DND-41 (cell line): Measurements from ENCODE around the gene NRIP1.

Experiments used
- EZH2 ChIP-seq: IDR thresholded peaks from 3 replicates; pipeline ENCODE4 v1.6.1; 2012; ENCODE audit warnings: borderline replicate concordance, low read depth, mild to moderate bottlenecking, moderate library complexity, low read length, inconsistent platforms; ENCODE audit not compliant: severe bottlenecking
- TF ChIP-seq, protein P1 (sequence below): IDR thresholded peaks from 2 replicates; pipeline ENCODE4 v1.5.1; 2012; ENCODE audit warnings: borderline replicate concordance, low read length, moderate library complexity, mild to moderate bottlenecking; ENCODE audit not compliant: poor library complexity, severe bottlenecking; ENCODE audit errors: extremely low read depth

DNA sequence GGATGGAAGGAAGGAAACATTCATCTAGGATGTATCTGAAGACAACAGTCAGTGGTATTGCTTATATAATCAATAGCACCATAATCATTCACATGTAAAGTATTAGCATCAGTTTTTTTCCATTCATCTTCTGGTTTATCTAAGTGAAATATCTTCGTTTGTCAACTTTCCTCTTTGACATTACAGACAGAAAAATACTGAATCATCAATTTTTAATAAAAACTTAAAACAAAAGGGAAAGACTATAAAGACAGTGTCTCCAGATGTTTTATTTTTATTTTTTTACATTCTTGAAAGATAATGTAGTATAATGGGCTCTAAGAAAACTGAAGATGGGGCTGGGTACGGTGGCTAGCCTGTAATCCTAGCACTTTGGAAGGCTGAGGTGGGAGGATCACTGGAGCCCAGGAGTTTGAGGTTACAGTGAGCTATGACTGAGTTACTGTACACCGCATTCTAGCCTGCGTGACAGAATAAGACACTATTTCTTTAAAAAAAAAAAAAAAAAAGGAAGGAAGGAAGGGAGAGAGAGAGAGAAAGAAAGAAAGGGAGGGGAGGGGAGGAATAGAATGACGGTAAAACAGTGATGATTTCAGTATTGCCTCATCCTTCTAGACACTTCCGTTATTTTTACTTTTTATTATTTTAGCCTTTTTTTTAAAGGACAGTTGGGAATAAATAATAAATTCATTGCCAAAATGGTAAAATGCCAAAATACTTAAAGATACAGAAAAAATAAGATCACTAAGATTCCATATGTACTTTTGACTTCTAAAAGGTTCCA is 89.5 kb downstream of the NRIP1 start:
- TF ChIP-seq, protein P1, sequence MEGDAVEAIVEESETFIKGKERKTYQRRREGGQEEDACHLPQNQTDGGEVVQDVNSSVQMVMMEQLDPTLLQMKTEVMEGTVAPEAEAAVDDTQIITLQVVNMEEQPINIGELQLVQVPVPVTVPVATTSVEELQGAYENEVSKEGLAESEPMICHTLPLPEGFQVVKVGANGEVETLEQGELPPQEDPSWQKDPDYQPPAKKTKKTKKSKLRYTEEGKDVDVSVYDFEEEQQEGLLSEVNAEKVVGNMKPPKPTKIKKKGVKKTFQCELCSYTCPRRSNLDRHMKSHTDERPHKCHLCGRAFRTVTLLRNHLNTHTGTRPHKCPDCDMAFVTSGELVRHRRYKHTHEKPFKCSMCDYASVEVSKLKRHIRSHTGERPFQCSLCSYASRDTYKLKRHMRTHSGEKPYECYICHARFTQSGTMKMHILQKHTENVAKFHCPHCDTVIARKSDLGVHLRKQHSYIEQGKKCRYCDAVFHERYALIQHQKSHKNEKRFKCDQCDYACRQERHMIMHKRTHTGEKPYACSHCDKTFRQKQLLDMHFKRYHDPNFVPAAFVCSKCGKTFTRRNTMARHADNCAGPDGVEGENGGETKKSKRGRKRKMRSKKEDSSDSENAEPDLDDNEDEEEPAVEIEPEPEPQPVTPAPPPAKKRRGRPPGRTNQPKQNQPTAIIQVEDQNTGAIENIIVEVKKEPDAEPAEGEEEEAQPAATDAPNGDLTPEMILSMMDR: no peak
- no peak for TF ChIP-seq EZH2
